H1 (cell line): ENCODE results near the gene CERKL.

Experiments used
- CEBPB ChIP-seq: IDR thresholded peaks from 2 replicates; pipeline ENCODE4 v1.6.1; 2012; ENCODE audit warnings: low read depth, low read length
- EGR1 ChIP-seq: IDR thresholded peaks from 2 replicates; pipeline ENCODE4 v1.6.1; 2011; ENCODE audit warnings: low read depth, low read length, borderline replicate concordance
- EP300 ChIP-seq, 2 experiments: IDR thresholded peaks; 1 replicate in 1 of 2; 2 replicates in 1 of 2; pipeline ENCODE4 v1.6.1; 2011 to 2012; ENCODE audit warnings: low read depth in 2 of 2, low read length in 2 of 2, mild to moderate bottlenecking in 2 of 2, borderline replicate concordance in 1 of 2, inconsistent platforms in 1 of 2, moderate library complexity in 1 of 2
- POLR2A ChIP-seq, 2 experiments: IDR thresholded peaks; 1 replicate in 1 of 2; 2 replicates in 1 of 2; pipeline ENCODE4 v1.6.1; 2011; ENCODE audit warnings: low read depth in 2 of 2, low read length in 2 of 2, mild to moderate bottlenecking in 2 of 2; ENCODE audit errors: control extremely low read depth in 1 of 2
- POLR2AphosphoS5 ChIP-seq: IDR thresholded peaks from 2 replicates; pipeline ENCODE4 v1.6.1; 2011; ENCODE audit warnings: low read depth, low read length
- RAD21 ChIP-seq, 2 experiments: IDR thresholded peaks in 1 of 2; conservative IDR thresholded peaks in 1 of 2; 2 replicates each; pipeline ENCODE4 v1.6.1; 2011; ENCODE audit warnings: low read depth in 2 of 2, low read length in 2 of 2, improper control_type of control experiment in 1 of 2, inconsistent platforms in 1 of 2, mild to moderate bottlenecking in 1 of 2, moderate library complexity in 1 of 2
- TAF7 ChIP-seq: optimal IDR thresholded peaks from 2 replicates; pipeline ENCODE3; 2011; ENCODE audit warnings: low read depth, mild to moderate bottlenecking, inconsistent platforms, low read length, moderate library complexity, borderline replicate concordance
- ZNF274 ChIP-seq: IDR thresholded peaks from 2 replicates; pipeline ENCODE4 v1.7.0; 2012; ENCODE audit warnings: low read length, borderline replicate concordance; ENCODE audit errors: extremely low read depth
- TF ChIP-seq, protein P1 (sequence below), 3 experiments: IDR thresholded peaks; 1 replicate in 2 of 3; 2 replicates in 1 of 3; pipeline versions ENCODE4 v1.5.1 to v1.6.1; 2011; ENCODE audit warnings: low read length in 3 of 3, mild to moderate bottlenecking in 3 of 3, inconsistent platforms in 2 of 3, low read depth in 1 of 3, moderate library complexity in 1 of 3; ENCODE audit not compliant: insufficient read depth in 1 of 3; ENCODE audit errors: control extremely low read depth in 1 of 3

DNA sequence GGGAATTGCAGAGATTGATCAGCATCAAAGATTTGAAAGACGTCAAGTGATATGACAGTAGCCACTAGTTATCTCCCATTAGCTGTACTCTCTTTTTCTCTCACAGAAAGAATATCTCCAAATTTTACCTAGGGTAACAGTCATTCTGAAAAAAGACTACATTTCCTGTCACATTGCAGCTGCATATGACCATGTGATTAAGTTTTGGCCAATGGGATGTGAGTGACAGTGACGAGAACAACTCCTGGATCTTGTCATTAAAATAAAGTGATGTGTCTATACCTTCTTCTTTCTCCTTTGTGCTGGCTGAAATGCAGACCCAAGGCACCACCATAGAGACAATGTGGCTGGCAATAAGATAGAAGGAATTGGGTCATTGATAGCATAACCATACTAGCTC lies 34.0 kb upstream of the CERKL start:
- TF ChIP-seq ZNF274 = no peak
- TF ChIP-seq POLR2A (IDR thresholded peaks at IDR 0.05; ENCODE audit: control extremely low read depth in 1 of 2, low read depth in 2 of 2, low read length in 2 of 2) = no peak
- no peak for TF ChIP-seq EGR1
- TF ChIP-seq RAD21 (IDR thresholded peaks at IDR 0.05 in 1 of 2, conservative IDR thresholded peaks at IDR 0.05 in 1 of 2; ENCODE audit: low read depth in 2 of 2, low read length in 2 of 2) = no peak
- TF ChIP-seq, protein P1, sequence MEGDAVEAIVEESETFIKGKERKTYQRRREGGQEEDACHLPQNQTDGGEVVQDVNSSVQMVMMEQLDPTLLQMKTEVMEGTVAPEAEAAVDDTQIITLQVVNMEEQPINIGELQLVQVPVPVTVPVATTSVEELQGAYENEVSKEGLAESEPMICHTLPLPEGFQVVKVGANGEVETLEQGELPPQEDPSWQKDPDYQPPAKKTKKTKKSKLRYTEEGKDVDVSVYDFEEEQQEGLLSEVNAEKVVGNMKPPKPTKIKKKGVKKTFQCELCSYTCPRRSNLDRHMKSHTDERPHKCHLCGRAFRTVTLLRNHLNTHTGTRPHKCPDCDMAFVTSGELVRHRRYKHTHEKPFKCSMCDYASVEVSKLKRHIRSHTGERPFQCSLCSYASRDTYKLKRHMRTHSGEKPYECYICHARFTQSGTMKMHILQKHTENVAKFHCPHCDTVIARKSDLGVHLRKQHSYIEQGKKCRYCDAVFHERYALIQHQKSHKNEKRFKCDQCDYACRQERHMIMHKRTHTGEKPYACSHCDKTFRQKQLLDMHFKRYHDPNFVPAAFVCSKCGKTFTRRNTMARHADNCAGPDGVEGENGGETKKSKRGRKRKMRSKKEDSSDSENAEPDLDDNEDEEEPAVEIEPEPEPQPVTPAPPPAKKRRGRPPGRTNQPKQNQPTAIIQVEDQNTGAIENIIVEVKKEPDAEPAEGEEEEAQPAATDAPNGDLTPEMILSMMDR (IDR thresholded peaks at IDR 0.05; ENCODE audit: control extremely low read depth in 1 of 3, insufficient read depth in 1 of 3, low read depth in 1 of 3, low read length in 3 of 3) = no peak
- TF ChIP-seq TAF7 = no peak
- TF ChIP-seq POLR2AphosphoS5 = no peak
- no peak for TF ChIP-seq CEBPB
- TF ChIP-seq EP300 (IDR thresholded peaks at IDR 0.05; ENCODE audit: borderline replicate concordance in 1 of 2, low read depth in 2 of 2, low read length in 2 of 2) = no peak
